GM23248 (cell line): Measurements from ENCODE around the gene CSRNP3. TPM values are rescaled to one million over a fixed set of nuclear protein-coding genes. Genes with fewer than 3 reads are reported as not detected.

Source experiments
- DNase-seq: peaks from one replicate; pipeline ENCODE4 v3.0.0-alpha.2; 2015
- H2AFZ ChIP-seq: fragments of 200-600 bp; sonication (generic); 2 replicates; pipeline ENCODE4 v1.6.1; 2016; ENCODE audit warnings: antibody characterized with exemption
- H3F3A ChIP-seq: fragments of 200-600 bp; sonication (generic); 2 replicates; pipeline ENCODE4 v1.6.1; 2016; ENCODE audit warnings: mild to moderate bottlenecking, antibody characterized with exemption, mixed run types; ENCODE audit not compliant: insufficient read depth
- H3K27ac ChIP-seq: fragments of 200-600 bp; sonication (generic); 2 replicates; pipeline ENCODE4 v1.5.1; 2016; ENCODE audit warnings: mild to moderate bottlenecking
- H3K27me3 ChIP-seq: fragments of 200-600 bp; sonication (generic); replicated peaks from 2 replicates; pipeline ENCODE4 v1.6.1; 2016; ENCODE audit warnings: mild to moderate bottlenecking; ENCODE audit not compliant: insufficient read depth
- H3K36me3 ChIP-seq: fragments of 200-600 bp; sonication (generic); 2 replicates; pipeline ENCODE4 v1.6.1; 2016; ENCODE audit warnings: low read depth, mild to moderate bottlenecking
- H3K4me1 ChIP-seq: fragments of 200-600 bp; sonication (generic); 2 replicates; pipeline ENCODE4 v1.6.1; 2016; ENCODE audit warnings: mild to moderate bottlenecking; ENCODE audit not compliant: insufficient read depth
- H3K4me2 ChIP-seq: fragments of 200-600 bp; sonication (generic); one replicate; pipeline ENCODE4 v1.6.1; 2016; ENCODE audit warnings: mild to moderate bottlenecking; ENCODE audit not compliant: unreplicated experiment
- H3K4me3 ChIP-seq: fragments of 200-600 bp; sonication (generic); 2 replicates; pipeline ENCODE4 v1.5.1; 2016; ENCODE audit warnings: mild to moderate bottlenecking
- H3K79me2 ChIP-seq: fragments of 200-600 bp; sonication (generic); 2 replicates; pipeline ENCODE4 v1.6.1; 2016; ENCODE audit warnings: mild to moderate bottlenecking; ENCODE audit not compliant: insufficient read depth
- H3K9ac ChIP-seq: fragments of 200-600 bp; sonication (generic); 2 replicates; pipeline ENCODE4 v1.6.1; 2016; ENCODE audit warnings: mild to moderate bottlenecking
- H3K9me2 ChIP-seq: fragments of 200-600 bp; sonication (generic); 2 replicates; pipeline ENCODE4 v1.6.1; 2016; ENCODE audit warnings: mixed run types, mild to moderate bottlenecking, moderate library complexity; ENCODE audit not compliant: insufficient read depth
- H3K9me3 ChIP-seq: fragments of 200-600 bp; sonication (generic); one replicate; pipeline ENCODE4 v1.6.1; 2017; ENCODE audit warnings: low read depth
- H4K20me1 ChIP-seq: fragments of 200-600 bp; sonication (generic); 2 replicates; pipeline ENCODE4 v1.6.0; 2016; ENCODE audit not compliant: insufficient read depth
- EZH2 ChIP-seq: fragments of 200-600 bp; sonication (generic); IDR thresholded peaks from 2 replicates; pipeline ENCODE4 v1.6.1; 2018; ENCODE audit warnings: antibody characterized with exemption, mild to moderate bottlenecking; ENCODE audit not compliant: insufficient read depth, poor library complexity, severe bottlenecking
- EZH2phosphoT487 ChIP-seq: fragments of 200-600 bp; sonication (generic); IDR thresholded peaks from 2 replicates; pipeline ENCODE4 v1.6.1; 2018; ENCODE audit warnings: antibody characterized with exemption, moderate library complexity, mild to moderate bottlenecking, low read depth; ENCODE audit not compliant: insufficient read depth
- WGBS, 2 experiments: methylation state at CpG; one replicate each; pipeline ENCODE4 v1.1.6; 2015 to 2017; ENCODE audit warnings: low lambda C conversion rate in 2 of 2, low coverage in 1 of 2; ENCODE audit errors: missing lambda C conversion rate in 2 of 2; 5-methylcytosine and 5-hydroxymethylcytosine counted together
- in situ Hi-C: fragments of 300-500 bp; cut with MboI; formaldehyde crosslinking; loops from 2 replicates; pipeline ENCODE4 v1.15.0; 2020
- polyA plus RNA-seq: library from polyadenylated mRNA; unstranded; fragments of >200 nt; fragmentation: Nextera tagmentation; extraction: Ambion mirVana; gene quantifications from 2 replicates; pipeline ENCODE4 v1.2.1, GENCODE V29; 2016
- total RNA-seq: library from RNA; depleted of rRNA; stranded (reverse); fragments of >200 nt; shearing (Covaris generic); gene quantifications from 2 replicates; pipeline ENCODE4 v1.2.3, GENCODE V29; 2014

CSRNP3 gene
- total and polyA plus RNA-seq, 2 experiments from 2014 or later = 0.43 to 0.73 TPM

DNA sequence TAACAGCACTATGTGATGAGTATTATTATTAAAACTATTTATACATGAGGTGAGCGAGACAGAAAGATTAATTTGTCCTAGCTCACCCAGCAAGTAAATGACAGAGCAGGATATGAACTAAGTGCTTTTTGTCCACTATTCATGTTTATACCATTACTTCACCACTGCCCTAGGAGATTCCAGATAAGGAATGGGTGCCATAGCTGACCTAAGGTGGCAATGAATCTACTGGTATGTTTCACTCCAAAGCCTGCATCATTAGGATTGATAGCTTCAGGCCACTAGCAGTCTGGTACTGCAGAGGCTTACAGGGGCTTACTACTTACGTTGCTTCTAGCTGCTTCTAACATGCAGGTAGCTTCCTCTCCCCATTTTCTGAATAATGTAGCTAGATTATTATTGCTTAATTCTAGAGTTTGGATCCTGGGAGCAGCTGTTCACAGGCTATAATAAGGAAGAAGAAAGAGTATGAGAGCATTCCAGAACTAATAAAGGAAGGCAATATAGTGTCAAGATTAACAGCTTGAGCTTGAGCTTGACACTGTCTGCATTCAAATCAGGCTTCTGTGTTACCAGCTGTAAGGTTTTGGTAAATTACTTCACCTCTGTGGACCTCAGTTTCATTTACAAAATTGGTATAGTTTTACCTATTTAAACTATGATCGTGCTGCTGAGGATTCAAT lies 170.9 kb downstream of the CSRNP3 start:
- no peak for TF ChIP-seq EZH2phosphoT487
- no peak for TF ChIP-seq EZH2
- no peaks in the 10 kb centered on the region for H3K9me3 ChIP-seq
- H2AFZ ChIP-seq = no peak overlapping the region
- in situ Hi-C loops = no loop called here
- H3K36me3 ChIP-seq = no peaks in the 10 kb centered on the region
- no peaks in the 10 kb centered on the region for H3K27me3 ChIP-seq
- H3K4me1 ChIP-seq = peaks cover 3% of the 10 kb centered on the region; the same call in 1 of the 2 replicates
- 52 to 61% methylated on average over 3 of the region's 3 CpGs for WGBS, 2 experiments
- H3F3A ChIP-seq = no peaks in the 10 kb centered on the region
- H3K9me2 ChIP-seq = no peaks in the 10 kb centered on the region
- no peaks in the 10 kb centered on the region for H4K20me1 ChIP-seq
- H3K4me3 ChIP-seq = no peak overlapping the region
- no peak for DNase-seq
- H3K9ac ChIP-seq = no peak overlapping the region
- no peaks in the 10 kb centered on the region for H3K79me2 ChIP-seq
- no peak overlapping the region for H3K27ac ChIP-seq
- no peak overlapping the region for H3K4me2 ChIP-seq

GRCh38 chr2:165645930-165646831 lies 176.7 kb downstream of the CSRNP3 start:
- WGBS, 2 experiments = 23 to 29% methylated on average over 7 of the region's 7 CpGs
- no peaks in the 10 kb centered on the region for H3K4me1 ChIP-seq
- H3K27me3 ChIP-seq = no peaks in the 10 kb centered on the region
- H3K36me3 ChIP-seq = no peaks in the 10 kb centered on the region
- no peaks in the 10 kb centered on the region for H4K20me1 ChIP-seq
- no peak overlapping the region for H3K4me2 ChIP-seq
- H3K9me3 ChIP-seq = no peaks in the 10 kb centered on the region
- peak; percentile 42 for DNase-seq
- no peak overlapping the region for H3K4me3 ChIP-seq
- H2AFZ ChIP-seq = no peak overlapping the region
- no peak overlapping the region for H3K27ac ChIP-seq
- no peaks in the 10 kb centered on the region for H3K79me2 ChIP-seq
- no peaks in the 10 kb centered on the region; the same call in 1 of the 2 replicates for H3K9me2 ChIP-seq
- TF ChIP-seq EZH2 (no peak), EZH2phosphoT487 (no peak)
- in situ Hi-C loops = no loop called here
- H3F3A ChIP-seq = no peaks in the 10 kb centered on the region
- no peak overlapping the region for H3K9ac ChIP-seq

DNA sequence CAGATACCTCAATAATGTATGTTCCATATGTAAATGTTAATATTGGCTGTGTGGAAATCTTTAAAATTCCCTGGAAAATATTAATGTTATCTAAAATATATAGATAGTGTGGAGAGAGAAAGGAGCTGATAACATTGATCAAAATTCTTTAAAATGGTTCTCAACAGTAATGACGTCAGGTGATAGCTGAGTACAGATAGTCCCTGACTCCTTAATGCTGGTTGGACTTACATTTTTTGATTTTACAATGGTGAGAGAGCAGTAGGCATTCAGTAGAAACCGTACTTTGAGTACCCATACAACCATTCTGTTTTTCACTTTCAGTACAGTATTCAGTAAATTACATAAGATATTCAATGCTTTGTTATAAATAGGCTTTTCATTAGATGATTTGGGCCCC lies 177.9 kb downstream of the CSRNP3 start:
- in situ Hi-C loops = no loop called here
- no peak for DNase-seq
- 78 to 80% methylated on average over 2 of the region's 2 CpGs for WGBS, 2 experiments

DNA sequence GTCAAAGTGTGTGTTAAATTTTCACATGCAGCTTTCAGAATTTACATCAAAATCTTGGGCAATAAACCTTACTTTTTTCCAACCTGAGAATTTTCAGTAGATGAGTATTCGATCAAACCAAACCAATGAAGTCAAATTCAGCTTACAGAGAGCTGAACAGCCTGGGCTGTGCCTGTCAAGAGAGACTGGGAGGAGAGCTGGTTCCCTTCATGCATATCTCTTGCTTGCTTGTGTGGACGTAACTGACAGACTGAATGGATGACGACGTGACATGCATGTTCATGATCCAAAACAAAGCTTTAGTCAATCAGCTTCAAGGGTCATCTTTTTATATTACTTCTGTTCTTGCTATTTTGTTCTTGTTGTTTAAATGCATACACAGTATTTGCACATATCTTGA lies 179.3 kb downstream of the CSRNP3 start:
- no peaks in the 10 kb centered on the region for H3F3A ChIP-seq
- no peaks in the 10 kb centered on the region for H4K20me1 ChIP-seq
- H3K9me2 ChIP-seq = no peaks in the 10 kb centered on the region; the same call in 1 of the 2 replicates
- H3K4me1 ChIP-seq = no peaks in the 10 kb centered on the region
- in situ Hi-C loops = no loop called here
- WGBS, 2 experiments = 58% methylated on average over 4 of the region's 4 CpGs
- H3K4me3 ChIP-seq = no peak overlapping the region
- H3K36me3 ChIP-seq = no peaks in the 10 kb centered on the region
- DNase-seq = no peak
- no peak overlapping the region for H2AFZ ChIP-seq
- no peak overlapping the region for H3K4me2 ChIP-seq
- TF ChIP-seq EZH2 (no peak), EZH2phosphoT487 (no peak)
- no peak overlapping the region for H3K9ac ChIP-seq
- no peaks in the 10 kb centered on the region for H3K79me2 ChIP-seq
- no peaks in the 10 kb centered on the region for H3K9me3 ChIP-seq
- no peak overlapping the region for H3K27ac ChIP-seq
- no peaks in the 10 kb centered on the region for H3K27me3 ChIP-seq

More for the DNA sequence above, 177.9 kb downstream of the CSRNP3 start:
- Histone ChIP-seq H3K27me3 (no peaks in the 10 kb centered on the region), H3K9me3 (no peaks in the 10 kb centered on the region), H3K9ac (no peak overlapping the region), H3F3A (no peaks in the 10 kb centered on the region), H3K4me2 (no peak overlapping the region), H4K20me1 (no peaks in the 10 kb centered on the region), H3K27ac (no peak overlapping the region), H3K9me2 (no peaks in the 10 kb centered on the region; the same call in 1 of the 2 replicates), H3K4me3 (no peak overlapping the region), H3K79me2 (no peaks in the 10 kb centered on the region), H3K36me3 (no peaks in the 10 kb centered on the region), H2AFZ (no peak overlapping the region), H3K4me1 (no peaks in the 10 kb centered on the region)
- TF ChIP-seq EZH2 (no peak), EZH2phosphoT487 (no peak)
